ENCODE results near the gene IFNK.
A peak's percentile ranks its signal among the peaks of the same experiment; 100 is the strongest.

IFNK gene

DNA sequence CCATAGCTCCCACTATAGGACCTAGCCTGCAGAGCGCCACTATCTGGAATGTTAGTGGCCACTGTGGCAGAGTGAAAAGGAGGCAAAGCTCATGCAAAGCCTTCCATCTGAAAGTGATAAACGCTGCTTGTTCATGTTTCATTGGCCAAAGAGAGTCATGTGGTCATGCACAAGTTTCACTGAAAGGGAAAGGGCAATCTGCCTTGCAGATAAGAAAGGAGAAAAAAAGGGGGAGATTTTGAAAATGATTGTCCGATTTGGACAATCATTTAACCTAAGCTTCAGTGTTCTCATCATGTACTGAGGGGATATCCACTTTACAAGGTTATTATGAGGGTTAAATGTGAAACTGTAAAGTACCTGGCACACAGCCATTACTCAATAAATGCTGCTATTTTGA is 14.6 kb downstream of the IFNK start:
- no peak for DNase-seq (ENCODE audit: low read depth in 2 of 2)

DNA sequence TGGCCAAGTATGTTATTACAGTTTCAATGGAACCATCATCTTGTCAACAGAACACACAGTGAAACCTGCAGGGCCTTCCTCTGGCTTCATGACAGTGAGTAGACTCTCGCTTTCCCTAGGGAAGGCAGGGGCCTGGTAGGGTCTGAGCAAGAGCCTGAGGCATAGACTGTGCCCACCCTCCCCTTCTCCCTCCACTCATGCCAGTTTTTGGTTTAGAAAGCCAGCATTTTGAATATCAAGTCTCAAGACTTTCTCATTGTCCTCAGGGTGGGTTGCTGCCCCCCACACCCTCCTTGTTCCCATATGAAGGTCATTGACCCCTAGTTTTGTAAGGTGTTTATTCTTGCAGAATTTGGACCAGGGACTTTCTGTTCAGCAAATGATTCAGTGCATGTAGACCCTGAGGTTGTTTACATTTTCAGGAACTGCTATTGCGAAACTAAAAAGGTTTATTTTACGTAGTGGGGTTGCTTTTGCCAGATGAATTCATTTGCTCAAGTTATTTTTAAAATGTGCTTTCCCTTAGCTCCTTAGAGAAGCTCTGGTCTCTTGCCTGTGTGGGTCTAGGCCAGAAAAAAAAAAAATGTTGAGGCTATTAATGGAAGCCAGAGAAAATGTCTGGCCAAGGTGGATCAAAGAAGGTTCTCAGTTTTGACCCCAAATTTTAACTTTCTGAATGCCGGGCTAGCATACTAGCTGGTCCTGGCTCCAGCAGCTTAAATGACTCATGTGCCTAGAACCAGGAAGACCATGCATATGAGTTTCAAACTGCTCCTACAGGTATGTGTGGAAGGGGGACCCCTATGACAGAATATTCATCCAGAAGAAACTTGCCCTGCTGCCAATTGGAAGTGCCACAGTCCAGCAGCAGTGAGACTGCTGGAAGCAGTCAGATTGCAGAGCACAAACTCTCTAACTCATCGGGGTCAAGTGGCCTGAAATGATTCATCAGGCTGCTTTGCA is 15.7 kb downstream of the IFNK start:
- DNase-seq (ENCODE audit: low read depth in 2 of 2), result no peak

GRCh38 chr9:27540502-27540901 is 16.4 kb downstream of the IFNK start:
- no peak for DNase-seq (ENCODE audit: low read depth in 2 of 2)

- no peak for DNase-seq (ENCODE audit: low read depth in 2 of 2)
Measured at GRCh38 chr9:27541740-27542139, 17.6 kb downstream of the IFNK start.

- DNase-seq (ENCODE audit: low read depth in 2 of 2), result no peak
Measured at GRCh38 chr9:27542508-27542907, 18.4 kb downstream of the IFNK start.

DNA sequence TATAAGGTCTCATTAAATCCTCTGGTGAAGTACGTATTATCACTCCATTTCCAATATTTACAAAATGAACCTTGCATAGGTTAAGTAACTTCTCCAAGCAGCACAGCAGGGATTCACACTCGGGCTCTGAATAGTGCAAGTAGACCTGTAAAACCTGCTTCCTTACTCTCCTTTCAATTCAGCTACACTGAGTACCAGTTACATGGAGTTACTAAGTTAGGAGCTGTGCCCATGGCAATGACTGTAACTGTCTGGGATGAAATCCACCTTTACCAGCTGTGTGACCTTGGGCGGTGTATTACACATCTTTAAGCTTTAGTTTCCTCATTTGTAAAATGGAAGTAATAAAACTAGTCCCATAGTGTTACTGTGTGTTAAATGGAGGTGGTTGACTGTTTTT is 21.4 kb downstream of the IFNK start:
- no peak for DNase-seq (ENCODE audit: low read depth in 2 of 2)

DNA sequence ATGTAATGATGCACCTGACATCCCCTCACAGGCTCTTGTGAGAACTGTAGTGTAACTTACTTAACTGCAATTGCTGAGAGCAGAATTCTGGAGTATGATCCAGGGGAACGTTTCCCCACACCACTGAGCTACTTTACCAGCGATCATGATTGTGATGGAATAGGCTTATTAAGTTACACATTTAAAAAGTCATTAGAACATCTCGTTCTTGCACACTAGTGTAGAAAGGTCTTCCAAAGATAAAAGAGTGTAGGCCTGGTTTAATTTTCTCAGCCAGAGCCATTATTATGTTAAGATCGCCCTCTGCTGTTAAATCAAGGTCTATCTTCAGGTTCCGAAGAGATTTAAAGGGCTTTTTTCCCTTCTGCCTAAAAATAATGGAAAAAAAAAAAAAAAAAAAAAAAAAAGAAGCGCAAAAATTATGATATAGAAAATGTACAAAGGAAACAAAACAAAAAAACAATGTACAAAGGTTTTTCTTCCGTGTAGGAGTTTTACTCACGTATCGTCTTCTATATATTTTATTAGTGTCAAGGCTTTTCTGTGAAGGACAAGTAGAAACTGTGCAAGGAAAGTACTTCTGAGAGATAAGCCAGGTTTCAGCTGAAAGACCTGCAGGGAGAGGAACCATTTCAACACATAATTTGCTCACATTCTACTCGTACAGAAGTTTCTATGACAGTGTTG is 24.1 kb downstream of the IFNK start:
- no peak for DNase-seq (ENCODE audit: low read depth in 2 of 2)

- DNase-seq (ENCODE audit: low read depth in 2 of 2), result no peak
Measured at GRCh38 chr9:27549196-27549755, 25.2 kb downstream of the IFNK start.

GRCh38 chr9:27554712-27555111 is 30.6 kb downstream of the IFNK start:
- DNase-seq (ENCODE audit: low read depth in 2 of 2), result no peak

GRCh38 chr9:27556470-27556869 is 32.4 kb downstream of the IFNK start:
- DNase-seq (ENCODE audit: low read depth in 2 of 2), result no peak

DNA sequence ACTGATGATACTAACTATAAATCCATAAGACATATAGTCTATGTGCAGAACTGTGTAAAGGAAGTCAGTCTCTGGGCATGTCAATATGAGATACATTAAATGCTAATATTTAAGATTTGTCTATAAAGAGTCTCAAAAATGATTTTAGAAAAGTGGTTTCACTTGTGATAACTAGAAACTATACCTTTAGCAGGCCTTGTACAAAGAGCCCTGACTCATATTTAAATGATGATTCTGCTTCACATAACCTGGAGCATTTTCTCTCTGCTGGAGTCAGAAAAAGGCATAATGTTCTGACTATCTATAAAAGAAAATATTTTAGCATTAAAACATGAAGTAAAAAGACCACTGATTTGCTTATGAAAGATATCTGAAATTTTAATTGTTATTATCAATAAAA is 34.2 kb downstream of the IFNK start:
- no peak for DNase-seq (ENCODE audit: low read depth in 2 of 2)

DNA sequence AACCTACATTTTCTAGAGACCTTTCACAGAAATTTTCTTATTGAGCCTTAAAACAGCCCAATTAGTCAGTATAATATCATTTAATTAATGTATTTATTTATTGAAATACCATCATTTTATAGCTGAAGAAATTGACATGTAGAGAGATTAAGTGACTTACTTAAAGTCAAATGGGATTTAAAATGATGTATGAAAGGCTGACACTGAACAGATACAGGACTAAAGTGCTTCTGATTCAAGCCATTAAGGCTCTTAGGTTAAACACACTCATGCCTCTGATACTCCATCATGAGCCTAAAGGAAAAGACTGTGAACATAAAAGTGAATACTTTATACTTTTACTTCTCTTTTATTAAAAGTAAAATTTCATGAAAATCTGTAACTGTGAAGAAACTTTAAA is 36.4 kb downstream of the IFNK start:
- DNase-seq (ENCODE audit: low read depth in 2 of 2), result no peak

- DNase-seq (ENCODE audit: low read depth in 2 of 2), result no peak
Measured at GRCh38 chr9:27561685-27562084, 37.6 kb downstream of the IFNK start.

GRCh38 chr9:27563738-27564430 is 39.8 kb downstream of the IFNK start:
- no peak for DNase-seq (ENCODE audit: low read depth in 2 of 2)

GRCh38 chr9:27564670-27565069 is 40.6 kb downstream of the IFNK start:
- no peak for DNase-seq (ENCODE audit: low read depth in 2 of 2)

- DNase-seq (ENCODE audit: low read depth in 2 of 2), result no peak
Measured at GRCh38 chr9:27565696-27566095, 41.6 kb downstream of the IFNK start.

DNA sequence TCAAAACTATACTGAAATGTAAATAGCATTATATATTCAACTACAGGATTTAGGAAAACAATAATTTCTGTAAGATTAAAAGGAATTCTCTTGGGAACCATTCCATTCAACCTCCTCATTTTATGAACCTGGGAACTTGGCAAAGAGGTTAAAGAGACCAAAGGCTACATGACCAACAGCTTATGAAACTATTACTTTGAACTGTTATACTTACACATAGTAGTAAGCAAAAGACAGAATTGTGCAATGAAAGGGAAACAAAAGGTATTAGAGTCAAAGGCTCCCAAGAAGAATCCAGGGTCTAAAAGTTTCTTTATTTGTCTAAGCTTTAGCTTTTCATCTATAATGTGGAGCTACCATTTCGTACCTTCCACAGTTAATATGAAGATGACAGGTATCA is 42.0 kb downstream of the IFNK start:
- DNase-seq (ENCODE audit: low read depth in 2 of 2), result no peak

GRCh38 chr9:27569406-27569805 is 45.3 kb downstream of the IFNK start:
- no peak for DNase-seq (ENCODE audit: low read depth in 2 of 2)

DNA sequence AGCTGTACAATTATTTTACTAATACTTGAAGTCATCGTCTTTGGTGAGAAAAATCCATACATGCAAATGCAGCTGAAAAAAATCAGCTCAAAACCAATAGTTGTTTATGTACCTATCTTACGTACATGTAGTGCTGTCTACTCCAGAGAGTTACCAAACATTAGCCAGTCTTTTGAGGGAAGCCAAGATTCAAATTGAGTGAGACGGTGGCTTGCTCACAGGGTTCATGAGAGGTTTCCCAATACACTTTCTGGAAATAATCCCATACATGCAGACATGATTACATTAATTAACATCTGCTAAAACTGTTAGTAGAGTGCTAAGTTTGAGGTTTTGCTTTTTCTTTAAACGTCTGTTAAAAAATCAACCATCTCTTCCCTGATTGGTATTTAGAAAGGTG is 46.9 kb downstream of the IFNK start:
- no peak for DNase-seq (ENCODE audit: low read depth in 2 of 2)

GRCh38 chr9:27572061-27572460 is 48.0 kb downstream of the IFNK start:
- no peak for DNase-seq (ENCODE audit: low read depth in 2 of 2)

DNA sequence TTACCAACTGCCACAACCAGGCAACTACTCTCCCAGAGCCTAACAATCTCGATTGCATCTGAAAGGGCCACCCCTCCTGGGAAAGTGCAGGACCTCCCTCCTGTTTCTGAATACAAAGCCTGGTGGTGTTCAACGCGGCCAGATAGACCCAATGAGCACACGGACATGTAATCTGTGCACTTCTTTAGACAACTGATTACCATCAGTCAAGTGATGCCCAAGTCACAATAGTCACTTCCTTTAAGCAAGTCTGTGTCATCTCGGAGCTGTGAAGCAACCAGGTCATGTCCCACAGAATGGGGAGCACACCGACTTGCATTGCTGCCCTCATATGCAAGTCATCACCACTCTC is 48.5 kb downstream of the IFNK start:
- DNase-seq (ENCODE audit: low read depth in 2 of 2), result no peak

GRCh38 chr9:27572918-27573633 is 49.0 kb downstream of the IFNK start, which contains the start of gene C9orf72:
TSS of gene C9orf72 (minus strand) at chr9:27573481. CDS start at chr9:27567120, 6,361 bp downstream.
- peak; percentile 66 to 81 for DNase-seq (ENCODE audit: low read depth in 2 of 2)

All from stimulated activated CD4-positive, alpha-beta T cell treated with anti-CD3 and anti-CD28 coated beads, Interleukin-1b, Interleukin-23, amount 100 ng/mL, for 1 hour (primary cell).